ENCODE measurements around the gene SLIT2.

Gene SLIT2, protein sequence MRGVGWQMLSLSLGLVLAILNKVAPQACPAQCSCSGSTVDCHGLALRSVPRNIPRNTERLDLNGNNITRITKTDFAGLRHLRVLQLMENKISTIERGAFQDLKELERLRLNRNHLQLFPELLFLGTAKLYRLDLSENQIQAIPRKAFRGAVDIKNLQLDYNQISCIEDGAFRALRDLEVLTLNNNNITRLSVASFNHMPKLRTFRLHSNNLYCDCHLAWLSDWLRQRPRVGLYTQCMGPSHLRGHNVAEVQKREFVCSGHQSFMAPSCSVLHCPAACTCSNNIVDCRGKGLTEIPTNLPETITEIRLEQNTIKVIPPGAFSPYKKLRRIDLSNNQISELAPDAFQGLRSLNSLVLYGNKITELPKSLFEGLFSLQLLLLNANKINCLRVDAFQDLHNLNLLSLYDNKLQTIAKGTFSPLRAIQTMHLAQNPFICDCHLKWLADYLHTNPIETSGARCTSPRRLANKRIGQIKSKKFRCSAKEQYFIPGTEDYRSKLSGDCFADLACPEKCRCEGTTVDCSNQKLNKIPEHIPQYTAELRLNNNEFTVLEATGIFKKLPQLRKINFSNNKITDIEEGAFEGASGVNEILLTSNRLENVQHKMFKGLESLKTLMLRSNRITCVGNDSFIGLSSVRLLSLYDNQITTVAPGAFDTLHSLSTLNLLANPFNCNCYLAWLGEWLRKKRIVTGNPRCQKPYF (N-terminal part only)

GRCh38 chr4:20251796-20252655, at the start of gene SLIT2:
Gene SLIT2, plus strand, starts transcription at chr4:20251905. Its CDS starts 1,911 bp downstream, at chr4:20253816.
- no peak for DNase-seq (ENCODE audit: low read depth)

DNA sequence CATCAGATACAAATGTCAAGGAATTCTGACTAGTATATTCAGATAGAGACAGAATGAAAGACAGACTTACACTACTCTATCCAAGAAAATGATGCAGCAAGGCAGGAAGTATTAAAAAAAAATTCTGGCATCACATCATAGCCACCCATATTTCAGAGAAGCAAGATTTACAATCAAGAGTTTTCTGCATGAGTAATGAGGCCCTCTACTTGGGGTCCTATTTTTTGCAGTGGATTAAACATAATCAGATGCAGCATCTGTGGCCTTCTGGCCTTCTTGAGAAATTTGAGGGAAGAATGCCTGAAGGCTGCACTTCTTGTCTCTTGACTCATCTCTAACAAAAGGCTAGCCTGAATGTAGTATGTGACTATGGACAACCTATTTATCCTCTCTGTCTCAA, 48.2 kb upstream of the SLIT2 start:
- no peak for DNase-seq (ENCODE audit: low read depth)

DNA sequence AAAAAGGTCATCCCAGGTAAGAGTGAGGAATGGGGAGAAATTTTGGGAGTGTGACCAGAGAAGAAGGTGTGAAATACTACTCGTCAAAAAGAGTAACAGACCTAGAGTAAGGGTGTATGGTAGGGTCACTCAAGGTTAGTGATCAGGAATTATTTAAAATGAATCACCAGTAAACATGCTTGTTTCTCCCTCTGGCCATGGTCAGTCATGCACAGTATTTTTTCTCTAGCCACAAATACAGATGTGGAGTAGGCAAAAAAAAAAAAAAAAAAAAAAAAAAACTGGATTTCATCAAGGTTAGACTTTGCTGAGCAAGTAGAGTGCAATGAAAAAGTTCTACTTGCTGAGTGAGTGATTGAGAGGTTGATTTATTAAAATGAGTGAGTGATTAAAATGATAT, 34.2 kb upstream of the SLIT2 start:
- no peak for DNase-seq (ENCODE audit: low read depth)

DNA sequence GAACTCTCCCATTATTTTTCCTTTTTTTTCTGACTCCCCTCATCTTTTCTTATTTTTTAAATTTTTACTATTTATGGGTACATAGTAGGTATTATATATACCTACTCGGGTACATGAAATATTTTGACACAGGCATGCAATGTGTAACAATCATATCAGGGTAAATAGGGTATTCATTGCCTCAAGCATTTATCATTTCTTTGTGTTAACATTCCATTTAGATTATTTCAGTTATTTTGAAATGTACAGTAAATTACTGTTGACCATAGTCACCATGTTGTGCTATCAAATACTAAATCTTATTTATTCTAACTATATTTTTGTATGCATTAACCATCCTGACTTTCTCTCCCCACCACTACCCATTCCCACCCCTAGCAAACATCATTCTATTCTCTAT, 33.8 kb upstream of the SLIT2 start:
- DNase-seq (ENCODE audit: low read depth) = no peak

GRCh38 chr4:20219521-20219920, 32.2 kb upstream of the SLIT2 start:
- no peak for DNase-seq (ENCODE audit: low read depth)

- no peak for DNase-seq (ENCODE audit: low read depth)
Observed at GRCh38 chr4:20237894-20238537, 13.7 kb upstream of the SLIT2 start.

DNA sequence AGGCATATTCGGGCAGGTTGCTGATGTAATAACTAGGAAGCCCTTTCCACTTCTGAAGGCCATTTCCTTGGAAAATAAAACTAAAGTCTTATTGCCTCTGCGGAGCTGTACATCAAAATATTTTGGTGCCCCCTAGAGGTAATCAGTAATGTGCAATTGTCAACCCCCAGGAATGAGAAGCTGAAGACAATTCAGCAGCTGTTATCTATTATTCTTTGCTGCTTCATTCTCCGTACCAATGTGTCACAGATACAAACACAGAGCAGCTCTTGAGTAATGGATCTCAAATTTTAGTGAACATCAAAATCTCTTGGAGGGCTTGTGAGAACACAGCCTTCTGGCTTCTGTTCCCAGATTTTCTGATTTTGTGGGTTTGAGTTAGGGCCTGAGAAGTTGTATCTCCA, 3.5 kb upstream of the SLIT2 start:
- DNase-seq (ENCODE audit: low read depth) = no peak

DNA sequence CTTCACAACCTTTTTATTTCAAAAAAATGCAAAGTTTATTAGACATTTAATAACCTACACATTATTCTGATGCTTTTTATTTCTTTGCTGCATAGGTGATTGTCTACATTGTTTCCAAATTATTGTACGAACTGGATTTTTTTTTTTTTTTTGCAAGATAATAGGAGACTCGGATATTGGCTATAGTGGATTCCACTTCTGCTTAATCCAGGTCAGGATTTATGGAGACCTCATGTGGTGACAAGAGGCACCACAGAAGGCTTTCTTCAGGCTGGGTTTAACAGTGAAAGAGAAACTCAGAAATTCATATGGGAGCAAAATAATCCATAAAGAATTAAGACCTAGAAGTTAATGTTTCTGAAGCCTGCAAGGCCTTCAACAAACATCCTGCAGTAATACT, 2.4 kb upstream of the SLIT2 start:
- no peak for DNase-seq (ENCODE audit: low read depth)

- no peak for DNase-seq (ENCODE audit: low read depth)
Observed at GRCh38 chr4:20251031-20251795, 492 bp upstream of the SLIT2 start.

DNA sequence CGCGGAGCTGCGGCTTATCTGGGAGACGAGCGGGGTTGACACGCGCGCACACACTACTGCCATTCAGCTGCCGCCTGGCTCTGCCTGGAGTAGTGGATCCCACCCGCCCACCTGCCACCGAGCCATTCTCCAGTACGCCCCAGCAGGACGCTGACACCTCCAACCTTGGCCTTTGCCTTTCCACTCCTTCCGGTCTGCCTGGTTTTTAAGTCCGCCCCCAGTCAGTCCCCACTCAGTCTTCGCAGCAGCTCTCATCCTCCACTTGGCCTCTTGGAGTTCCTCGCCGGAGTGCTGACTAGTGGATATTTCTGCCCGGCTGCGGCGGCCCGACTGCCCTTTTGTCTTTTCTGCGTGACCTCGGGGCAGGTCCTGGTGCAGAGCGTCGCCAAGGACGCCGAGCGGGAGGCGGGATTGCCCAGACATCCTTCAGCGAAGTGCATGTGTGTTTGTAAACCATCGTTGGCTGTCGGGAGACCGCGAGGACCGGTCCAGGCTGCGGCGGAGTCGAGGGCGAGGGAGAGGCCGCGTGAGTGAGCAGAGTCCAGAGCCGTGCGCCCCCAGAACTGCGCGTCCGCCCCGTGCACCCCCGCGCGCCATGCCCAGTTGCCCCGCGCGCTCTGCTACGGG, 1.1 kb downstream of the SLIT2 start:
- no peak for DNase-seq (ENCODE audit: low read depth)

DNA sequence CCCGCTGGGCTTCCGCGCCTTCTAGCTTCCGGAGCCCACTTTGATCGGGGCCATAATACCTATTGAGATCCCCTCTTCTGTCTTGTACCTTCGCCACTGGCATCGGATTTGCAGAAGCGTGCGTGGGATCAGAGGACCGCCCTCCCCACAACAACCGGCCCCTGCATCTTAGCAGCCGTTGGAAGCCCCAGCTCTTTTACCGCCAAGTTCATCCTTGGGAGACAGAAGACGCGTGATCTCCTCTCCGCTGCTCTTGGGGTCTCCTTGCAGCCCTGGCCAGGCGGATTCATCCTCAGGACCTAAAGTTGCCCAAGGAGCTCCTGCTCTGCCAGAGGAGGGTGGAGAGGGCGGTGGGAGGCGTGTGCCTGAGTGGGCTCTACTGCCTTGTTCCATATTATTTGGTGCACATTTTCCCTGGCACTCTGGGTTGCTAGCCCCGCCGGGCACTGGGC, 1.6 kb downstream of the SLIT2 start:
- DNase-seq (ENCODE audit: low read depth) = no peak

DNA sequence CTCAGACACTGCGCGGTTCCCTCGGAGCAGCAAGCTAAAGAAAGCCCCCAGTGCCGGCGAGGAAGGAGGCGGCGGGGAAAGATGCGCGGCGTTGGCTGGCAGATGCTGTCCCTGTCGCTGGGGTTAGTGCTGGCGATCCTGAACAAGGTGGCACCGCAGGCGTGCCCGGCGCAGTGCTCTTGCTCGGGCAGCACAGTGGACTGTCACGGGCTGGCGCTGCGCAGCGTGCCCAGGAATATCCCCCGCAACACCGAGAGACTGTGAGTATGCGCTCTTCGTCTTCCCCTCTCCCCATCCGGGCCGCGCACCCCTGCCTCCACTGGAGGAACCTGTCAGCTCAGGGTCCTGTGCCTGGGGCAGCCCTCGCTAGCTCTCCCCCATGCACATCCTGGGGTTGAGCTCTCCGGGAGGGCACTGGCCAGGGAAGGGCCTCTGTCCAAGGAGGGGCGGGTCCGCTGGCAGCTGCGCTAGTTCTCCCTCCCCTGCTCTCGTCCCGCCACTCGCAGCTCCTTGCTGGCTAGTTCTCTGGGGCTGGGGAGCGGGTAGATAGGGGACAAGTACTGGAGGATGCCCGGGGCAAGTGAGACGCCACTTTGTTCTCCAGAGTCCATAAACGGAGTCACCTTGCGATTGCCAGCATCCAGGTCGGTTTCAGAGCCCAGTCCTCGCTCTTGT, 2.2 kb downstream of the SLIT2 start:
- no peak for DNase-seq (ENCODE audit: low read depth)

- DNase-seq (ENCODE audit: low read depth) = no peak
Observed at GRCh38 chr4:20254511-20255250, 3.0 kb downstream of the SLIT2 start.

DNA sequence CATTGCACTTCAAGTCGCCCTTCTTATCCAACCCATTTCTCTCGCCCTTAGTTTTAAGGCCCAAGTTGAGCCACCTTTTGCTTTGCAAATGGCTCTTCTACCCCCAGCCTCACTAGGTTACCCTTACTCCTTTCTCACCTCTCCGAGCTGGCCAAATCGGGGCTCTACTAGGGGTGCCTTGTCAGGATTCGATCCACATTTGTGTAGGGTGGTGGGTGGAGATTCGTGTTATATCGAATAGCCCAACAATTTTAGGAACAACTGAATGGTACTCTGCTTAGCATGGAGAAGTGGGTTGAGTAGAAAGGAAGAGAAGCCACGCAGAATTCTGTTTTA, 3.5 kb downstream of the SLIT2 start:
- DNase-seq (ENCODE audit: low read depth) = no peak

GRCh38 chr4:20255823-20256222, 4.1 kb downstream of the SLIT2 start:
- no peak for DNase-seq (ENCODE audit: low read depth)

DNA sequence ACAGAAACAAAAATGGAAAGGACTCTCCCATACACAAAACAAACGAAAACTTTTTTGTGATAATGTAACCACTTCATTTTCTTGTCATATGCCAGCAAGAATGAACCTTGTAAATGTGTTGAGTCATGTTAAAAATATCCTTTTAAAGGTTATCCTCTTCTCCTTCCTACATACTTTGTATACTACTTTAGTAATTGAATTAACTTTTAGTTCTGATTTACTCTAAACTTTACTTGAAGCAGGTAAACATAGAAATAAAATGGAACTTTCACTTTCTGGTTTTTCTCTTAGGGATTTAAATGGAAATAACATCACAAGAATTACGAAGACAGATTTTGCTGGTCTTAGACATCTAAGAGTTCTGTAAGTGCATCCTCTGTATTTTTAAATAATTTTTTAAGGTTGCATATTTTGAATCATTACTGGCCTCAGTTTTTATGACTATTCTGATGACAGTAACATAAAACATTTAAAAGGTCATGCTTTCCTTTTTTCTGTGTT, 4.7 kb downstream of the SLIT2 start:
- DNase-seq (ENCODE audit: low read depth) = no peak

- DNase-seq (ENCODE audit: low read depth) = no peak
Observed at GRCh38 chr4:20259707-20260106, 8.0 kb downstream of the SLIT2 start.

DNA sequence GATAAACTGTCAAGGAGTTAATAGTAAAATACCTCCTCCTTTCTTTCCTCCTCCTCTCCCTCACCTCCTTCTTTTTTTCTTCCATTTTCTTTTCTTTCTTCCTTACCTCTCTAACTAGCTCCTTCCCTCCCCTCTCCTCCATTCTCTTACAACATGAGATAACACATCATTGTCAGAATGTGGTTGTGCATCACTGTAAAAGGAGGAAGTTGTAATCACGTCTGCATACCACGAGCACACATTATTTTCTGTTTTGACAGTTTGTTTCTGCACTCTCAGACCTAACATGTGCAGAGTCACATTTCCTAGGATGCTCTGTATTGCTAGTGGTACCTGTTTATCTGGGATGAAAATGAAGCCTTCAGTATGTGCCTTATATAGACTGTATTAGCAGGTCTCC, 9.1 kb downstream of the SLIT2 start:
- DNase-seq (ENCODE audit: low read depth) = no peak

DNA sequence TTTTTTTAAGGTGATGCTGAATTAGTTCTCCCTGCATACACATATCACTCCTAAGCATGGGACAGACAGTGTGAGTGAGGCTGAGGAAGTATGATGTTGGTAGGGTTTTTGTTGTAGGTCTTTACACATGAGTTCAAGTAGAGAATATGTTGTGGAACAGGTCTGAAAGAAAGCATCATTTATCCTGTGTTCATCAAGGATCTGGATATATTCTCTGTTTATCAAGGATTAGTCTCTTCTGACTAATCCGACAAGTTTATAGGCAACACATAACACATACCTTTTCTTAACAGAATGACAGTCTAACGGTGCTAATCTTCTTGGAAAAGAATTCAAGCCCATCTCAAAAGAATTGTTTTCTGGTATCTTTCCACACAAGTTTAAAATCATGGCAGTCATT, 10.5 kb downstream of the SLIT2 start:
- no peak for DNase-seq (ENCODE audit: low read depth)

Data from stimulated activated CD8-positive, alpha-beta memory T cell treated with anti-CD3 and anti-CD28 coated beads, Interleukin-7, amount 100 ng/mL, for 24 hours (primary cell).